ENCODE results near the gene RAD51B.

The RAD51B gene

GRCh38 chr14:68417009-68417650 lies 597.6 kb downstream of the RAD51B start (continued):
- TF ChIP-seq ZSCAN18 (tag by site-specific recombination; IDR thresholded peaks at IDR 0.05), result no peak
- no peak for TF ChIP-seq ZNF433 (tag by site-specific recombination; IDR thresholded peaks at IDR 0.05; ENCODE audit: low read depth)
- no peak for TF ChIP-seq ZNF404 (tag by site-specific recombination; IDR thresholded peaks at IDR 0.05)
- TF ChIP-seq ZNF169 (tag by site-specific recombination; IDR thresholded peaks at IDR 0.05), result no peak
- TF ChIP-seq ZNF341 (tag by site-specific recombination; IDR thresholded peaks at IDR 0.05; ENCODE audit: low read depth), result no peak
- TF ChIP-seq PRDM6 (tag by site-specific recombination; IDR thresholded peaks at IDR 0.05), result no peak
- no peak for TF ChIP-seq ZNF211 (tag by site-specific recombination; IDR thresholded peaks at IDR 0.05; ENCODE audit: low read depth)
- TF ChIP-seq ZNF830 (tag by site-specific recombination; IDR thresholded peaks at IDR 0.05; ENCODE audit: low read depth), result no peak
- TF ChIP-seq CTCF (tag by site-specific recombination; IDR thresholded peaks at IDR 0.05), result no peak

GRCh38 chr14:68418174-68419118 lies 598.9 kb downstream of the RAD51B start:
- CTCF ChIA-PET, result no interaction called here
- Histone ChIP-seq H3K27ac (ENCODE audit: extremely low read depth, low read depth, low read length) (no peak overlapping the region), H3K4me1 (ENCODE audit: control insufficient read depth, insufficient read depth, low read length) (no peaks in the 10 kb centered on the region), H3K4me3 (ENCODE audit: low read depth, low read length) (no peak overlapping the region), H3K36me3 (ENCODE audit: control insufficient read depth in 2 of 2, insufficient read depth in 1 of 2, low read length in 2 of 2) (no peaks in the 10 kb centered on the region), H3K9me3 (ENCODE audit: control insufficient read depth, insufficient read depth, low read depth, low read length) (no peaks in the 10 kb centered on the region)
- TF ChIP-seq ZNF132 (tag by site-specific recombination; IDR thresholded peaks at IDR 0.05; ENCODE audit: borderline replicate concordance), result no peak
- TF ChIP-seq ZSCAN16 (tag by site-specific recombination; IDR thresholded peaks at IDR 0.05), result no peak
- no peak for TF ChIP-seq ZNF629 (tag by site-specific recombination; IDR thresholded peaks at IDR 0.05)
- TF ChIP-seq ZNF600 (tag by site-specific recombination; IDR thresholded peaks at IDR 0.05), result no peak
- TF ChIP-seq ZNF366 (tag by site-specific recombination; conservative IDR thresholded peaks at IDR 0.05), result no peak
- no peak for TF ChIP-seq ZNF518A (tag by site-specific recombination; conservative IDR thresholded peaks at IDR 0.05; ENCODE audit: low read depth)
- TF ChIP-seq ZNF830 (tag by site-specific recombination; IDR thresholded peaks at IDR 0.05; ENCODE audit: low read depth), result no peak
- no peak for TF ChIP-seq ZNF350 (tag by site-specific recombination; IDR thresholded peaks at IDR 0.05)
- TF ChIP-seq ZNF280C (tag by site-specific recombination; IDR thresholded peaks at IDR 0.05), result no peak
- no peak for TF ChIP-seq ZSCAN18 (tag by site-specific recombination; IDR thresholded peaks at IDR 0.05)
- TF ChIP-seq ZNF654 (tag by site-specific recombination; IDR thresholded peaks at IDR 0.05; ENCODE audit: low read depth), result no peak
- POLR2A ChIA-PET, result no interaction called here

Measured in HEK293 (cell line).